Measurements from ENCODE around the gene ARHGAP26. TPM values are rescaled to one million over a fixed set of nuclear protein-coding genes. Genes with fewer than 3 reads are reported as not detected.

ARHGAP26 gene
- total RNA-seq, 1 donor from 2014 or later, result 20.1 TPM

GRCh38 chr5:142831009-142831383 is 60.8 kb downstream of the ARHGAP26 start:
- H3K36me3 Mint-ChIP-seq (ENCODE audit: unreplicated experiment), result no peaks in the 10 kb centered on the region

GRCh38 chr5:142832263-142832662 is 62.1 kb downstream of the ARHGAP26 start:
- Mint-ChIP-seq H3K36me3 (ENCODE audit: unreplicated experiment) (no peaks in the 10 kb centered on the region), H3K27me3 (ENCODE audit: unreplicated experiment) (no peaks in the 10 kb centered on the region), H3K9me3 (ENCODE audit: unreplicated experiment) (peaks cover 2% of the 10 kb centered on the region), H3K4me3 (ENCODE audit: unreplicated experiment) (no peak overlapping the region), H3K27ac (ENCODE audit: unreplicated experiment) (no peak overlapping the region), H3K4me1 (ENCODE audit: low read depth, unreplicated experiment) (no peaks in the 10 kb centered on the region)
- no peak for DNase-seq
- TF ChIP-seq CTCF (IDR thresholded peaks at IDR 0.05; ENCODE audit: partially characterized antibody, unreplicated experiment), result no peak

More at GRCh38 chr5:142831009-142831383, 60.8 kb downstream of the ARHGAP26 start:
- H3K4me3 Mint-ChIP-seq (ENCODE audit: unreplicated experiment), result no peak overlapping the region
- H3K4me1 Mint-ChIP-seq (ENCODE audit: low read depth, unreplicated experiment), result no peaks in the 10 kb centered on the region
- no peak for TF ChIP-seq CTCF (IDR thresholded peaks at IDR 0.05; ENCODE audit: partially characterized antibody, unreplicated experiment)
- no peak overlapping the region for H3K27ac Mint-ChIP-seq (ENCODE audit: unreplicated experiment)
- peaks cover 2% of the 10 kb centered on the region for H3K9me3 Mint-ChIP-seq (ENCODE audit: unreplicated experiment)
- DNase-seq, result no peak
- no peaks in the 10 kb centered on the region for H3K27me3 Mint-ChIP-seq (ENCODE audit: unreplicated experiment)

GRCh38 chr5:142833517-142834449 is 63.6 kb downstream of the ARHGAP26 start:
- Mint-ChIP-seq H3K27ac (ENCODE audit: unreplicated experiment) (no peak overlapping the region), H3K9me3 (ENCODE audit: unreplicated experiment) (peaks cover 2% of the 10 kb centered on the region), H3K36me3 (ENCODE audit: unreplicated experiment) (no peaks in the 10 kb centered on the region), H3K27me3 (ENCODE audit: unreplicated experiment) (no peaks in the 10 kb centered on the region), H3K4me3 (ENCODE audit: unreplicated experiment) (no peak overlapping the region), H3K4me1 (ENCODE audit: low read depth, unreplicated experiment) (no peaks in the 10 kb centered on the region)
- DNase-seq, result no peak
- no peak for TF ChIP-seq CTCF (IDR thresholded peaks at IDR 0.05; ENCODE audit: partially characterized antibody, unreplicated experiment)

- Mint-ChIP-seq H3K27me3 (ENCODE audit: unreplicated experiment) (no peaks in the 10 kb centered on the region), H3K36me3 (ENCODE audit: unreplicated experiment) (no peaks in the 10 kb centered on the region), H3K27ac (ENCODE audit: unreplicated experiment) (no peak overlapping the region), H3K9me3 (ENCODE audit: unreplicated experiment) (peaks cover 2% of the 10 kb centered on the region), H3K4me3 (ENCODE audit: unreplicated experiment) (no peak overlapping the region), H3K4me1 (ENCODE audit: low read depth, unreplicated experiment) (no peaks in the 10 kb centered on the region)
- TF ChIP-seq CTCF (IDR thresholded peaks at IDR 0.05; ENCODE audit: partially characterized antibody, unreplicated experiment), result no peak
- no peak for DNase-seq
Measured at GRCh38 chr5:142834504-142834903, 64.3 kb downstream of the ARHGAP26 start.

- H3K27ac Mint-ChIP-seq (ENCODE audit: unreplicated experiment), result no peak overlapping the region
- H3K27me3 Mint-ChIP-seq (ENCODE audit: unreplicated experiment), result no peaks in the 10 kb centered on the region
- H3K4me3 Mint-ChIP-seq (ENCODE audit: unreplicated experiment), result no peak overlapping the region
- H3K4me1 Mint-ChIP-seq (ENCODE audit: low read depth, unreplicated experiment), result no peaks in the 10 kb centered on the region
- no peak for DNase-seq
- peaks cover 2% of the 10 kb centered on the region for H3K9me3 Mint-ChIP-seq (ENCODE audit: unreplicated experiment)
- H3K36me3 Mint-ChIP-seq (ENCODE audit: unreplicated experiment), result no peaks in the 10 kb centered on the region
- no peak for TF ChIP-seq CTCF (IDR thresholded peaks at IDR 0.05; ENCODE audit: partially characterized antibody, unreplicated experiment)
Measured at GRCh38 chr5:142835540-142835939, 65.4 kb downstream of the ARHGAP26 start.

All from glutamatergic neuron (in vitro differentiated cells).